GM18867 (cell line): ENCODE results near the gene PEAK1.

Experiments used
- ATAC-seq: cut with Tn5 transposase; IDR thresholded peaks from one replicate; pipeline ENCODE4 v1.9.1; 2021; ENCODE audit warnings: mild to moderate bottlenecking, moderate library complexity; ENCODE audit not compliant: unreplicated experiment

Gene PEAK1

DNA sequence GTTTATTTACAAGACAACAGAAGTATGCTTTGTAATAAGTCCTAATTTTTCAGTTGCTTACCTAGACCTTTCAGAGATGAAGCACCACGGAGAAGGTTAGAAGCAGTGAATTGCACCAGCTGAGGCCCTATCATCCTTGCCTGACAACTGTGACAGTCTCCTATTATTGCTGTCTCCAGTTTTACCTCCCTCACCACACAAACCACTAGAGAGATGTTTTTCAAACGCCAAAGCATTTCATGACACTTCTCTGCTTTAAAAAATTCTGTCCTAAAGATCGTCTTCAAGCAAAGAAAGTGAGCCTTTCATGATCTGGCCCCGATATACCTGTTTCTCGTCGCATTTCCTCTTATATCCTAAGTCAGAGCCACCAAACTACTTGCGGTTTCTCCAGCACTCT, 276.7 kb downstream of the PEAK1 start:
- no peak for ATAC-seq

DNA sequence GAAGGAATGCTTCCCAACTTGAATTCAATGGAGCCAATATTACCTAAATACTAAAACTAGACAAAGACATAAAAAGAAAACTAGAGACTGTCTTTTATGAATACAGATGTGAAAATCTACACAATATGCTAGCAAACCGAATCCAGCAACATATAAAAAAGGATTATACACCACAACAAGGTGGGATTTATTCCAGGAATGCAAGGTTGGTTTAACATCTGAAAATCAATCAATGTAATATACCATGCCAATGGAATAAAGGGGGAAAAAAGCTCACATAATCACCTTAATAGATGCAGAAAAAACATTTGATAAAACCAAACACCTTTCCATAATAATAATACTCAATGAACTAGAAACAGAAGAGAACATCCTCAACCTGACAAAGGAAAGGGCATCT, 279.7 kb downstream of the PEAK1 start:
- no peak for ATAC-seq

DNA sequence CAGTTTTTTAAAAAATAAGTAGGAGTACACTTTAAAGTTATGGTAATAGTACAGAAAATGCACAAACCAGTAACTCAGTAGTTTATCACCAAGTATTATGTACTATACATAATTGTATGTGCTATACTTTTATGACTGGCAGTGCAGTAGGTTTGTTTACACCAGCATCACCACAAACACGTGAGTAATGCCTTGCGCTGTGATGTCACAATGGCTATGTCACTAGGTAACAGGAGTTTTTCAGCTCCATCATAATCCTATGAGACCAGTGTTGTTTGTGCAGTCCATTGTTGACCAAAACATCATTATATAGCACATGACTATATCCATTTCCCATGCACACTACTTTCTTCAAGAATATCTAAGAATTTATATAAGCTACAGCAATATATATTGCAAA, 280.6 kb downstream of the PEAK1 start:
- ATAC-seq = no peak

DNA sequence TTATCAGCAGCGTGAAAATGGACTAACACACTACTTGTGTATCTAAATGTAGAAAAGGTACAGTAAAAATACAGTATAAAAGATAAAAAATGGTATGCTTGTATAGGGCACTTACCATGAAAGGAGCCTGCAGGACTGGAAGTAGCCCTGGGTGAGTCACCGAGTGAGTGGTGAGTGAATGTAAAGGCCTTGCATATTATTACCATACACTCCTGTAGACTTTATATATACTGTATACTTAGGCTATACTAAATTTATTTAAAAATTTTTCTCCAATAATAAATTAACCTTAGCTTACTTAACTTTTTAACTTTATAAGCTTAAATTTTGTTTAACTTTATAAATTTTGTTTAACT, 281.8 kb downstream of the PEAK1 start:
- ATAC-seq = no peak

DNA sequence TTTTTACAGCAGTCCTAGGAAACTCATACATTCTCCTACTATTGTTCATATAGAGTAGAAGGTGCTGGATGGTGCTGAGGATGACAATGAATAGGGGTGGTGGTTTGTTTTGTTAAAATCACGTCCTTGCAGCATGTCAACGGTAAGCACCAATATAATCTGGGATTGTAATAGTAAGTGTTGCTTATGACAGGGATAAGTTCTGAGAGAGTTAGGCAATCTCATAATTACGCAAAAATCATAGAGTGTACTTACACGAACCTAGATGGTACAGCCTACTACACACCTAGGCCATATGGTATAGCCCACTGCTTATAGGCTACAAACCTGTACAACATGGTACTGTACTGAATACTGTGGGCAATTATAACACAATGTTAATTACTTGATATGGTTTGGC, 284.7 kb downstream of the PEAK1 start:
- no peak for ATAC-seq

DNA sequence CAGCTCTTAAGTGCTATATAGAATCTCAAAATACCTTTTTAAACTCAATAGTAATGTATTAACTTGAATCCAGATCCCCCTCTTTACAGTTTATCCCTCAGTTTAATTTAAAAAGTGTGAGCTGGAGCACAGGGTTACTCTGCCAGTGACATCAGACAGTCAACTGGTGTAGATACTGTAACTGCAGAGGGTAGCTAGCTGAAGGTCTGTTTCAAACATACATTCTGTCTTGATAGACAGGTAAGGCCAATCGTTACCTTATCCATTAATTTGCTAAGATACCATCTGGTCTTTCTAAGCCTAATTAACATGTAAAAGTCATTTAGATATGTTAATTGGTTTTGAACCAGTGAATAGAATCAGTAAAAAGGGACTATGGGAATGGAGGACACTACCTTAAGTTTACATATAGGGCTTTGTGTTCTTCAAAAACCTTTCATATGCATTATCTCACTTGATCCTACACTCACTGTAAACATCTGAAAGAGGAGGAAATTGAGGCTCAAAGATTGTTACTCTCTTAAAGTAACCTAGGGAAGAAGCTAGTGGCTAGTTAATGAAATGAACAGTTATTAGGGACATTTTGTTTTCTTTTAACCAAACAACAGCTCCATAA, 289.5 kb downstream of the PEAK1 start:
- ATAC-seq = no peak

DNA sequence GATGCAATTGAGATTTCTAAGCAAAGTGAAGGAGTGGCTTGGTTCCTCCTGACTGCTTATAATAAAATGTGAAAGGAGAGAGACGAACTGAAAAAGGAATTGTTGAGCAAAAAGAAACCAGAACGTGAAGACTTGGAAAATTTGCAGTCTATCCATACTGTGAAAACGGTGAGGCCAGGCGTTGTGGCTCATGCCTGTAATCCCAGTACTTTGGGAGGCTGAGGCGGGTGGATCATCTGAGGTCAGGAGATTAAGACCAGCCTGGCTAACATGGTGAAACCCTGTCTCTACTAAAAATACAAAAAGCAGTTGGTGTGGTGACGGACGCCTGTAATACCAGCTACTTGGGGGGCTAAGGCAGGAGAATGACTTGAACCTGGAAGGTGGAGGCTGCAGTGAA, 292.3 kb downstream of the PEAK1 start:
- ATAC-seq = no peak

DNA sequence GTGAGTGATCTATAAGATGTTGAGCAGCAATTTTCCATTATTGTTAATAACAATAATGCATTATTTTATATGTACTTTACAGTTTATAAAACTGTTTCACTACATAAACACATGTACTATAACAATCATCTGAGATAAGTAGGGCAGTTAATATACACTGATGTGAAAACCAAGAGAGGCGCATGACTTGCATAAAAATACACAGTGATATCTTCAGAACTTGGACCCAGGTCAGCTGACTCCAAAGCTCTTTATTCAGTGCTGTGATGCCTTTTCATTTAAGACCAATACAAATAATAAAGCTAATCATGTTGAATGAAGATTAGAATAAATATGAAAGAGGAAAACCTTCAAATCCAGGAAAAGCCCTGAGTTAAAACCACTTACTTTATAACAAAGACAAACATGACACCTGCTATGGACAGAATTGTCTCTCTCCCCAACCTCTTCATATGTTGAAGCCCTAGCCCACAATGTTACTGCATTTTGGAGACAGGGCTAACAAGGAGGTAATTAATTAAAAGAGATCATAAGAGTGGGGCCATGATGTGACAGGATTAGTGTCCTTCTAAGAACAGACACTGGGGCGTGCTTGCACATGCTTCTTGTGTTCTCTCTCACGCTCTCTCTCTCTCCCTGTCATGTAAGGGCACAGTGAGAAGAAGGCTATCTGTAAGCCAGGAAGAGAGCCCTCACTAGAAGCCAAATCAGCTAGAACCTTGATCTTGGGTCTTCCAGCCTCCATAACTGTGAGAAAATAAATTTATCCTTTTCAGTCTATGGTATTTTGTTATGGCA, 293.2 kb downstream of the PEAK1 start:
- ATAC-seq = no peak

DNA sequence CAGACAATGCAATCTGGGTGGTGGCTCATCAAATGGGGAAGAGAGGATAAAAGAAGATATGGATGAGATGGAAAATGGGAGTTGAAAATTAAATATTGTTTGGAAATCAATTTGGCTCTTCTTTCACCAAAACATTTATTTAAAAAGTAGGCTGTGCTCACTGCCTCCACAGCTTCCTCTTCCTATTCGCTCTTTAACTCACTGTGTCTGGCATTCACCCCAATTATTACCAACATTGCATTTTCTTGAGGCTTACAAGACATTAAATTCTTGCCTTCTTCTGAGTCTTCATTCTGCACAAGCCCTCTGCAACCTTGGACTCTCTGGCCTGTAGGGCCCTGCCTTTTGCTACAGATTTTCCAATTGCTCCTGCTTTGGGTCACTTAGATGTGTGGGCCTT, 296.1 kb downstream of the PEAK1 start:
- ATAC-seq = no peak

DNA sequence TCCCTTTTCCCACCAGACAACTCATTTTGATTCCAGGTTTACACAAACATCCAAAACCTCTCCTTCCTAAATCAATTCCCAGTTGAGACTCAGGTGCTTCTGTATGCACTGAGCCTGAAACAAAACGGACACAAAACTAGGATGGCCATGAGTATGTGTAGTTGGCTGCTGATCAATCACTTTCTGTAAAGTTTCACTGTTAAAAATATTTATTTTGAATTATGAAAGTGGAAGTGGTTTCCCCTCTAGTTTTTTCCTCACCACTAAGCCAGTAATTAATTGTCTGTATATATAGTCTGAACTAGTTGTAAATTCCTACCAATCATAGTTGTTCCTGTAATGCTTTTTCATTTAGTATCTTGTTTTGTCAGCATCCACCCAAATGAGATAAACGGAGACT, 297.3 kb downstream of the PEAK1 start:
- no peak for ATAC-seq

DNA sequence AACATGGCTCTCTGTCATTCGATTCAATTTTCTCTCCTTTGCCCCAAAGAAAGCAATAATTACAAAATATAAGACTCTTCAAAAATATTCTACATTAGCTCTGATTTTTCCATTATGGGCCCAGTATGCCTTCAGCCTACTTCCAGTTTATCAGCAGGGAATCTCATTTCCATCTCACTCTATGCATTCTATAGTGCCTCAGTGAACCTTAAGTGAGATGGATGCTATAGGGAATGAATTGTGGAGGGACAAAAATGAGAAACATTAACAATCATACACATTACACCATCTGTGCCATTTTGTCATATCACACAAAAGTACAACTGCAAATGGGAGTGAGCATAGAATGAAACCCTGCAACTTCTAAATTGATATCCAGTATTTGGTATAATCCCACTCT, 298.3 kb downstream of the PEAK1 start:
- no peak for ATAC-seq

DNA sequence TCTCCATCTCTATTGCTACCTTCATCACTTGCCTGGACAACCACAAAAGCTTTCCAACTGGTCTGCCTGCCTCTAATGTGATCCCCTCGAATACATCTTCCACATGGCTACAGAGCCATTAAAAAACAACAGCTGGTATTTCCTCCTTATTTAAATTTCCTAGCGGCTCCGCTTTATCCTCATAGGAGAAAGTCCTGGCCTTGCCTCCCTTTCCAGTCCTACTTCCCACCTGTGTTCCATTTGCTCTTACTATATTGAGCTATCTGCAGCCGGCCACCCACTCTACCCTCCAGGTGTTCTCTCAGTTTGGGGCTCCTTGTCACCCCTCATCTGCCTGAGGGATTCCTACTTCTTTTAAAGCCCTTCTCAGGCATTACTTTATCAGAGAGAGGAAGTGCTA, 299.3 kb downstream of the PEAK1 start:
- ATAC-seq = no peak

DNA sequence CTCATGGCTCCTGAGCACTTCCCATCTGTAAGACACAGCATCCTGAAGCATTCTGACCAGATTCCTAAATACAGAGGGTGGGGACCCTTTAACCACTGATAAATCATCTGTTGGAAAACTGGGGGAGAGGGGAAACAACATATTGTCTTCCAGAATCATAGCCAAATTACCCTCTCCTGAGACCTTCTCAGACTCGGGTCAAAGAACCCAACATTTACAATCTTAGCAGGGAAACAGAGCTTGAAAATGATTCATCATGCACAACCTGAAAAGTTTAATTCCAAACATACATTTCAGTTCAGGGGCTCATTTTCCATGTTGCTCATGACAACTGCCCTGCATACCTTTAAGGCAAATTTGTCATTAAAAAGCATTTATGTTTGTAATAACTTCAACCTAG, 300.5 kb downstream of the PEAK1 start:
- no peak for ATAC-seq

DNA sequence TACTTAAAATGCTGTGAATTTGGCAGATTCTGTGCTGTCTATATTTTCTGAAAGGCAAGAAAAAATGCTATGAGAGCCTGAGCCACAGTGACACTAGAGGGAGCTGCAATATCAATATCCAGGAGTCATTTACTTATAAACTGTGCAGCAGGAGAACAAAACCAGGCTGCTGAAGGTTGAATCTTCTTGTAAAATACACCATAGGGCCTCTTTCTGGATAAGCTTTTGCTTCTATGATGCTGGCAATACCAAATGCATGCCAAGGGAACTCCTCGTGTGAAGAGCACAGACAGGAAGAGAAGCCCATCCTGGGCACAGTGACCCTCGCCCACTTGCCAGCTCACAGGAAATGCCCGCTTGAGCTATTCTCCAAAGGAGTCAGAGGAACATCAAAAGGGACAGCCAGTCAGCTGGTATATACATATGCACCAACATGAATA, 301.0 kb downstream of the PEAK1 start:
- ATAC-seq = no peak

DNA sequence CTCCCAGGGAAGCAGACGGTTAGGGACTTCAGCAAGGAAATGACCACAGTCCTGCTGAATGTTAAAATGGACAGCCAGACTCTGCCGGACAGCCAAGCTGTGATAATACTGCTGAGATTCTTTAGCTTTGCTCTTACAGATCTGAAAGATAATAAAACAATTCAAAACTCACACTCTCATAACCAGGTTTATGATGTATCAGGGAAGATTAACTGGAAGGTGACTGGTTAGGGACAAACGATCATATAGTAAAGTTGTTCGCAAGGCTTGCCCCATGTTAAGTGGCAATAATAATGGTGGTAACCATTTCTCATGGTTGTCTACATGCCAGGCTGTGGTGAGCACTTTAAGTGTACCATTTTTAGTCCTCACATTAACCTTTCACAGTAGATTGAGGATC, 304.7 kb downstream of the PEAK1 start:
- no peak for ATAC-seq

DNA sequence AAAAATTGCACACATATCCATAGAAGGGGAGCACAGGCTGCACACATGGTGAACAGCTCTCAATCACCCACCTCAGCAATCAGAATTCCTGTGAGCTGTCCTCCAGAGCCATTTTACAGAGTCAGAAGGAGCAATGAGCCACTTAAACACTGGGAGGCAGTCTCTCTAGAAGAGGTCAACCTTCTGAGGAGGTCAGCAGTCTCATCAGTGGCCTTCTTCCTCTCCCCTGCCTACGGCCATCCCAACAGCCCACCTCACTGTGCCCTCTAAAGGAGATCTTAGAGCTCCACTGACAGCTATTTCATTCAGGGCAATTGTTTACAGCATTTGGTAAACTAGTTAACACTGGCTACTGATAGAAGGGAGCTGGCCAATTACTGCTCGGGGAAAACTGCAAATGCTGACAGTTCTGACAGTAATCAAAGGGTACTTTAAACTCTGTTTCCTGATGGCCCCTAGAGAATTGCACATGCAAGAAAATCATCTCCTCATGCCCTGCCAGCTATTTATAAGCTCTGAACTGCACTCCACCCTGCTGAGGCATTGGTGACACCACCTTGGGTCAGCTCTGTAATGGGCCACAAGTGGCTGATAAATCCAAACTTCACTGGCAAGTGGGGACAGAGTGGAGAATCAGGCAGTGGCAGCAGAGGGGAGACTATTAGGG, 306.9 kb downstream of the PEAK1 start:
- no peak for ATAC-seq

DNA sequence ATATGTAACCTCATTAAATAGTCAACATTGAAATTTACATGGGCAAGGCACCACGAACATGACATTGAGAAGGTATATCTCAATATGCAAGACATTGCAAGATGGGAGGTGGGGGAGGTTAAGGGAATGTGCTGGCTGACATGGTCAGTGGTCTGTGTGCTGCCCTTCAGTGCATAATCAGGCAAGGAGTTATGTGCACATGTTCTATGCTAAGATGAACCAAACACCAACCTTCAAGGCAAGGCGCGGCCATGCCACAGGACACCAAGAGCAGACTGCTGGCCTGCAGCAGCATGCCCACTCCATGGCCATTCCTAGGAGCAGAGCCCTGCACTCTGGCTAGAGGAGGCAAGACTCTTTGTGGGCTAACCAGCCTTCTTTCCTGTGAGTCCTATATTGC, 308.1 kb downstream of the PEAK1 start:
- no peak for ATAC-seq

DNA sequence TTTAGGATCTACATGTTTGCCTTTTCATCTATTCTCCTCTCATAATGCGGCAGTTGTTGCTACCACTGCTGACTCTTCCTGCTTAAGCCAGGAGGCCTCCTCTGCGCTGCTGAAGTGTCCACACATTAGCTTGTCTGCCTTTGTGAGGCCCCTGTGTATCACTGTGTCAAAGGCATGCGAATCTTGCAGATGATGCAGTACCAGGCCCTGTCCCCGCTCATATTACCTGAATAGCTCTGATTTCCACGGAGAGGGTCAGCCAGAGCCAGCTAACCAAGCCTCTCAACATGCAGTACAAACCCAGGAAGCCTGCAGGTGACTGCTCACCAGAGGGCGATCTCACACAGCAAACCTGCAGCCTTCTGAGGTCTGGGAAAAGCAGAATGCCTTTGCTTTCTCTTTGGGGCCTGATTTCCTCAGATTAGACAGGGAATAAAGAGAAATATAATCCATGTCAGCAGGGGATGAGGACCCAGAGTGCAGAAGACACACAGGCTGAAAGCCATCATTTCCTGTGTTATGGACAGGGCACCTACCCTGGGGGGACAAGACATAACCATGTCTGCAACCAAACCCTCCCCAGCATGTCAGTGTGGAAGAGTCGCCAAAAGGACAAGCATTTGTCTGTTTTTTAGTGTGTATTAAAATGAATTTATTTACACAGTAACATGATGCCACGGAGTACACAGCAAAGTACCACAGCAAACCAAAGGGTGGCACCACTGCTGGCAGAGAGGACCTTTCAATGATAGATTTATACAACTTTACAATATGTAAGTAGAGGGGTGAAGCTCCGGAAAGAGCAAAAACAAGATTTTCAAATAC, 312.2 kb downstream of the PEAK1 start:
- ATAC-seq = no peak

DNA sequence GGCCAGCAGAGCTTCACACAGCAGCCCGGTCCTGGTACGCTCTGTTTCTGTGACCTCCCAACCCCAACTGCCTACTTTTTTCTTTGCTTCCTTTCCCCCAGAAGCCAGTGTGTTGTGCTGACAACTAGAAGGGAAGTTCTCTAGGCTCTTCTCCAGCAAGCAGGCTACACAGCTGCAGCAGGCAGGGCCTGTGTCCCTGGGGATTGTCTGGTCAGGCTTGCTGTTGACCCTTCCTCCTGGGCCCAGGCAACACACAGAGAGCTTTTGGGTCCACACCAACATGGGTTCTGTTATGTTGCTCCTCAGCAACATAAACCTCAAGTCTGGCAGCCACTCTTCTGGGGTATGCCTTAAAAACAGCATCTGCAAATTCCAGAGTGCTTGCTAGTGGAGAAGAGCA, 312.8 kb downstream of the PEAK1 start:
- no peak for ATAC-seq

DNA sequence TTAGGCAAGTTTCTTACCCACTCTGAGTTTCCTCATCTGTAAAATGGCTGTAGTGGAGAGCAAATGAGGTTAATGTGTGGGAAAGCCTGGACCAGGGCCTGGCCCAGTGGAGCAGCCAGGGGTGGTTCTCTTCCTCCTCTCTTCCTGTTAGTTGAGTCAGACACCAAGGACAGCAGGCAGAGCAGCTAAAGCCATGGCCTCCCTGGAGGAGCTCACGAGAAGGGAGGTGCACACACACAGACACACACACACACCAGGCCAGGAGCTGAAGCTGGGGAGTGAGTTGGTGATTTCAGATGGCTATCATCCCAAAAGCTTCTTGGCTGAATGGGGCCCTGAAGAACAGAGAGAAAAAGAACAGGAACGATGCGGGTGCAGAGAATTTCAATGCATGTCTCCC, 315.7 kb downstream of the PEAK1 start:
- ATAC-seq = no peak

DNA sequence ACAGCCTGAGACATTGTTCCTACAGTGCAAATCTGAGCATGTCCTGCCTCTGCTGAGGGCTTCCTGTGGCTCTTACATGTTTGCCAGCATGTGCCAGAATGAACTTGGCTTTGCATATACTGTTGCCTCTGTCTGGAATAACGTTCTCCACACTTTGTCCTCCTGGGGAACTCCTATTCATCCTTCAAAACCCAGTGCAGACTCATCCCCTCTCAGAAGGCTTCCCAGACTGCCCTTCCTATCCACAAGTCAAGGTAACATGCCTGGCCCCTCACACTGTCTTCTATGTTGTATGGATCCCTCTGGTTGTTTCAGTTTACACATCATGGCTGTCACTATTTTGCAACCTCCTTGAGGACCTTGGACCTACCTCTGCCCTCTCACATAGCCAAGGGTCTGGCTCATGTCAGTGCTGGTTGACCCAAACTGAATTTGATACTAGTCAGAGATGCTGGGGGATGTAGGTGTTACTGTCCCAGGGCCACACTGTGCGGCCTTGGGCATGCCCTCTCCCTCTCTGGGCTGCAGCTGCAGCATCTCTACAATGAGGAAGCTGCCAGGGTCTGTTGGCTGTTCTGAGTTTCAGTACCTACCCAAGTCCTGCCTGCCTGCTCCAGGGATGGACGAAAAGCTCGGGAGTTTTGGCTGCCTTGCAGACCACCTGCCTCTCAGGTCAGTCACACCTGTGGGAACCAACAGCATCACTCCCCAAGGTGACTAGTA, 320.0 kb downstream of the PEAK1 start:
- ATAC-seq = no peak
